GM23338 (cell line): ENCODE results near the gene PIK3R3. TPM values are rescaled to one million over a fixed set of nuclear protein-coding genes. Genes with fewer than 3 reads are reported as not detected.
A peak's percentile ranks its signal among the peaks of the same experiment; 100 is the strongest.

Experiments
- ATAC-seq: fragments of 200-7000 bp; cut with Tn5 transposase; 3 replicates; pipeline ENCODE4 v1.9.1; 2020
- DNase-seq: peaks from one replicate; pipeline ENCODE4 v3.0.0-alpha.2; 2015; ENCODE audit warnings: low spot score
- H2AFZ ChIP-seq: fragments of 200-600 bp; sonication (generic); 2 replicates; pipeline ENCODE4 v1.8.0; 2016; ENCODE audit warnings: antibody characterized with exemption, mild to moderate bottlenecking, moderate library complexity
- H3F3A ChIP-seq: fragments of 200-600 bp; sonication (generic); replicated peaks from 2 replicates; pipeline ENCODE4 v1.8.0; 2017; ENCODE audit warnings: antibody characterized with exemption, mixed run types, low read depth
- H3K27ac ChIP-seq: fragments of 200-600 bp; sonication (generic); 2 replicates; pipeline ENCODE4 v1.6.1; 2016; ENCODE audit warnings: low read depth
- H3K27me3 ChIP-seq: fragments of 200-600 bp; sonication (generic); 2 replicates; pipeline ENCODE4 v1.8.0; 2016; ENCODE audit warnings: mild to moderate bottlenecking, mixed run types, moderate library complexity; ENCODE audit not compliant: insufficient read depth
- H3K36me3 ChIP-seq: fragments of 200-600 bp; sonication (generic); 2 replicates; pipeline ENCODE4 v1.8.0; 2016; ENCODE audit warnings: mild to moderate bottlenecking; ENCODE audit not compliant: insufficient read depth
- H3K4me1 ChIP-seq: fragments of 200-600 bp; sonication (generic); 2 replicates; pipeline ENCODE4 v1.8.0; 2016; ENCODE audit warnings: mild to moderate bottlenecking, moderate library complexity; ENCODE audit not compliant: insufficient read depth
- H3K4me2 ChIP-seq: fragments of 200-600 bp; sonication (generic); 2 replicates; pipeline ENCODE4 v1.7.1; 2017; ENCODE audit warnings: mixed run types
- H3K4me3 ChIP-seq: fragments of 200-600 bp; sonication (generic); 2 replicates; pipeline ENCODE4 v1.6.1; 2016; ENCODE audit warnings: mixed run types
- H3K79me2 ChIP-seq: fragments of 200-600 bp; sonication (generic); replicated peaks from 2 replicates; pipeline ENCODE4 v1.8.0; 2017; ENCODE audit warnings: mild to moderate bottlenecking; ENCODE audit not compliant: insufficient read depth
- H3K9me2 ChIP-seq: fragments of 200-600 bp; sonication (generic); 2 replicates; pipeline ENCODE4 v1.8.0; 2017; ENCODE audit not compliant: insufficient read depth
- H4K20me1 ChIP-seq: fragments of 200-600 bp; sonication (generic); replicated peaks from 2 replicates; pipeline ENCODE4 v1.8.0; 2017; ENCODE audit warnings: mild to moderate bottlenecking; ENCODE audit not compliant: insufficient read depth
- H3K27ac Mint-ChIP-seq: 2 replicates; pipeline ENCODE4 v1.8.0; 2020; ENCODE audit warnings: inconsistent platforms, mild to moderate bottlenecking, moderate library complexity, mixed read lengths
- H3K27me3 Mint-ChIP-seq: 3 replicates; pipeline ENCODE4 v1.8.0; 2022; ENCODE audit warnings: low read depth, mild to moderate bottlenecking, moderate library complexity, mixed read lengths, inconsistent platforms; ENCODE audit not compliant: insufficient read depth, poor library complexity
- H3K36me3 Mint-ChIP-seq: 3 replicates; pipeline ENCODE4 v1.8.0; 2021; ENCODE audit warnings: low read depth, mild to moderate bottlenecking, inconsistent platforms, moderate library complexity, mixed read lengths
- H3K4me1 Mint-ChIP-seq: 3 replicates; pipeline ENCODE4 v1.8.0; 2020; ENCODE audit warnings: mild to moderate bottlenecking, inconsistent platforms, mixed read lengths
- H3K4me3 Mint-ChIP-seq: 3 replicates; pipeline ENCODE4 v1.8.0; 2021; ENCODE audit warnings: moderate library complexity, mild to moderate bottlenecking, inconsistent platforms, mixed read lengths
- H3K9me3 Mint-ChIP-seq: 3 replicates; pipeline ENCODE4 v1.8.0; 2020; ENCODE audit warnings: moderate library complexity, mild to moderate bottlenecking, inconsistent platforms, mixed read lengths
- CREB1 ChIP-seq: fragments of 250-450 bp; sonication (Bioruptor Pico); IDR thresholded peaks from 2 replicates; pipeline ENCODE4 v1.5.0; 2020; ENCODE audit warnings: low read depth, mild to moderate bottlenecking, moderate library complexity
- CTCF ChIP-seq, 2 experiments: fragments of 200-600 bp in 1 of 2; sonication (generic) in 1 of 2; conservative IDR thresholded peaks; 2 replicates each; pipeline versions ENCODE4 v1.5.1 to v1.6.1; 2016 to 2017; ENCODE audit warnings: antibody characterized with exemption in 2 of 2, low read depth in 2 of 2, mild to moderate bottlenecking in 2 of 2, moderate library complexity in 1 of 2
- EZH2 ChIP-seq: fragments of 200-600 bp; sonication (generic); IDR thresholded peaks from one replicate; pipeline ENCODE4 v1.8.0; 2017; ENCODE audit warnings: antibody characterized with exemption, mild to moderate bottlenecking, low read depth; ENCODE audit not compliant: unreplicated experiment
- EZH2phosphoT487 ChIP-seq: fragments of 200-600 bp; sonication (generic); IDR thresholded peaks from one replicate; pipeline ENCODE4 v1.8.1; 2018; ENCODE audit warnings: antibody characterized with exemption; ENCODE audit not compliant: unreplicated experiment
- JUNB ChIP-seq: IDR thresholded peaks from one replicate; pipeline ENCODE4 v1.6.1; 2016; ENCODE audit warnings: antibody characterized with exemption; ENCODE audit not compliant: unreplicated experiment
- NANOG ChIP-seq: IDR thresholded peaks from 2 replicates; pipeline ENCODE4 v1.6.1; 2016; ENCODE audit warnings: antibody characterized with exemption, borderline replicate concordance
- POLR2AphosphoS5 ChIP-seq: IDR thresholded peaks from 2 replicates; pipeline ENCODE4 v1.6.1; 2016; ENCODE audit warnings: antibody characterized with exemption, low read depth
- STAT1 ChIP-seq: IDR thresholded peaks from one replicate; pipeline ENCODE4 v1.6.1; 2016; ENCODE audit warnings: antibody characterized with exemption; ENCODE audit not compliant: unreplicated experiment
- ZNF114 ChIP-seq: fragments of 250-450 bp; sonication (Bioruptor Pico); IDR thresholded peaks from 2 replicates; pipeline ENCODE4 v1.5.0; 2020; ENCODE audit warnings: mild to moderate bottlenecking, moderate library complexity
- ZNF331 ChIP-seq: fragments of 250-450 bp; sonication (Bioruptor Pico); IDR thresholded peaks from 2 replicates; pipeline ENCODE4 v1.5.0; 2020; ENCODE audit warnings: low read depth, mild to moderate bottlenecking, moderate library complexity
- polyA plus RNA-seq: library from polyadenylated mRNA; unstranded; fragments of >200 nt; fragmentation: Nextera tagmentation; extraction: Ambion mirVana; gene quantifications from 2 replicates; pipeline ENCODE4 v1.2.1, GENCODE V29; 2016
- total RNA-seq: library from RNA; depleted of rRNA; stranded (reverse); fragments of >200 nt; shearing (Covaris generic); gene quantifications from 2 replicates; pipeline ENCODE4 v1.2.3, GENCODE V29; 2014
- TF ChIP-seq, protein P1 (sequence below): IDR thresholded peaks from 2 replicates; pipeline ENCODE4 v1.6.1; 2016; ENCODE audit warnings: antibody characterized with exemption
- TF ChIP-seq, protein P2 (sequence below): fragments of 250-450 bp; sonication (Bioruptor Pico); IDR thresholded peaks from 2 replicates; pipeline ENCODE4 v1.5.0; 2020; ENCODE audit warnings: mild to moderate bottlenecking, moderate library complexity
- TF ChIP-seq, protein P3 (sequence below): IDR thresholded peaks from one replicate; pipeline ENCODE4 v1.6.1; 2018; ENCODE audit warnings: antibody characterized with exemption; ENCODE audit not compliant: unreplicated experiment

Gene PIK3R3
- total and polyA plus RNA-seq, 2 experiments from 2014 or later, result 7.5 to 8.6 TPM

GRCh38 chr1:46157916-46158311 lies 25.5 kb upstream of the PIK3R3 start:
- H3K27me3 ChIP-seq, result no peaks in the 10 kb centered on the region
- H2AFZ ChIP-seq, result 0 out of 2 replicates have a peak overlapping the region, but pooled peaks have one; percentile 66
- H3K4me3 Mint-ChIP-seq, result no peak overlapping the region
- H3K27ac ChIP-seq, result no peak overlapping the region
- no peaks in the 10 kb centered on the region; the same call in 2 of the 3 replicates for H3K4me1 Mint-ChIP-seq
- no peaks in the 10 kb centered on the region for H3K9me2 ChIP-seq
- ATAC-seq, result no peak
- no peaks in the 10 kb centered on the region for H3K9me3 Mint-ChIP-seq
- H3K4me2 ChIP-seq, result no peak overlapping the region
- no peaks in the 10 kb centered on the region for H3F3A ChIP-seq
- DNase-seq, result no peak
- H3K27ac Mint-ChIP-seq, result no peak overlapping the region
- H3K79me2 ChIP-seq, result no peaks in the 10 kb centered on the region
- no peaks in the 10 kb centered on the region for H3K4me1 ChIP-seq
- H3K27me3 Mint-ChIP-seq, result peaks cover 2% of the 10 kb centered on the region
- H3K36me3 Mint-ChIP-seq, result no peaks in the 10 kb centered on the region
- no peak overlapping the region for H3K4me3 ChIP-seq
- H3K36me3 ChIP-seq, result no peaks in the 10 kb centered on the region
- H4K20me1 ChIP-seq, result no peaks in the 10 kb centered on the region
- no peak for TF ChIP-seq ZNF114 (CRISPR knock-in tag)
- no peak for TF ChIP-seq CREB1 (CRISPR knock-in tag)
- no peak for TF ChIP-seq EZH2phosphoT487
- no peak for TF ChIP-seq JUNB
- no peak for TF ChIP-seq EZH2
- no peak for TF ChIP-seq NANOG
- TF ChIP-seq, protein P1, sequence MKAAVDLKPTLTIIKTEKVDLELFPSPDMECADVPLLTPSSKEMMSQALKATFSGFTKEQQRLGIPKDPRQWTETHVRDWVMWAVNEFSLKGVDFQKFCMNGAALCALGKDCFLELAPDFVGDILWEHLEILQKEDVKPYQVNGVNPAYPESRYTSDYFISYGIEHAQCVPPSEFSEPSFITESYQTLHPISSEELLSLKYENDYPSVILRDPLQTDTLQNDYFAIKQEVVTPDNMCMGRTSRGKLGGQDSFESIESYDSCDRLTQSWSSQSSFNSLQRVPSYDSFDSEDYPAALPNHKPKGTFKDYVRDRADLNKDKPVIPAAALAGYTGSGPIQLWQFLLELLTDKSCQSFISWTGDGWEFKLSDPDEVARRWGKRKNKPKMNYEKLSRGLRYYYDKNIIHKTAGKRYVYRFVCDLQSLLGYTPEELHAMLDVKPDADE, result no peak
- TF ChIP-seq, protein P2, sequence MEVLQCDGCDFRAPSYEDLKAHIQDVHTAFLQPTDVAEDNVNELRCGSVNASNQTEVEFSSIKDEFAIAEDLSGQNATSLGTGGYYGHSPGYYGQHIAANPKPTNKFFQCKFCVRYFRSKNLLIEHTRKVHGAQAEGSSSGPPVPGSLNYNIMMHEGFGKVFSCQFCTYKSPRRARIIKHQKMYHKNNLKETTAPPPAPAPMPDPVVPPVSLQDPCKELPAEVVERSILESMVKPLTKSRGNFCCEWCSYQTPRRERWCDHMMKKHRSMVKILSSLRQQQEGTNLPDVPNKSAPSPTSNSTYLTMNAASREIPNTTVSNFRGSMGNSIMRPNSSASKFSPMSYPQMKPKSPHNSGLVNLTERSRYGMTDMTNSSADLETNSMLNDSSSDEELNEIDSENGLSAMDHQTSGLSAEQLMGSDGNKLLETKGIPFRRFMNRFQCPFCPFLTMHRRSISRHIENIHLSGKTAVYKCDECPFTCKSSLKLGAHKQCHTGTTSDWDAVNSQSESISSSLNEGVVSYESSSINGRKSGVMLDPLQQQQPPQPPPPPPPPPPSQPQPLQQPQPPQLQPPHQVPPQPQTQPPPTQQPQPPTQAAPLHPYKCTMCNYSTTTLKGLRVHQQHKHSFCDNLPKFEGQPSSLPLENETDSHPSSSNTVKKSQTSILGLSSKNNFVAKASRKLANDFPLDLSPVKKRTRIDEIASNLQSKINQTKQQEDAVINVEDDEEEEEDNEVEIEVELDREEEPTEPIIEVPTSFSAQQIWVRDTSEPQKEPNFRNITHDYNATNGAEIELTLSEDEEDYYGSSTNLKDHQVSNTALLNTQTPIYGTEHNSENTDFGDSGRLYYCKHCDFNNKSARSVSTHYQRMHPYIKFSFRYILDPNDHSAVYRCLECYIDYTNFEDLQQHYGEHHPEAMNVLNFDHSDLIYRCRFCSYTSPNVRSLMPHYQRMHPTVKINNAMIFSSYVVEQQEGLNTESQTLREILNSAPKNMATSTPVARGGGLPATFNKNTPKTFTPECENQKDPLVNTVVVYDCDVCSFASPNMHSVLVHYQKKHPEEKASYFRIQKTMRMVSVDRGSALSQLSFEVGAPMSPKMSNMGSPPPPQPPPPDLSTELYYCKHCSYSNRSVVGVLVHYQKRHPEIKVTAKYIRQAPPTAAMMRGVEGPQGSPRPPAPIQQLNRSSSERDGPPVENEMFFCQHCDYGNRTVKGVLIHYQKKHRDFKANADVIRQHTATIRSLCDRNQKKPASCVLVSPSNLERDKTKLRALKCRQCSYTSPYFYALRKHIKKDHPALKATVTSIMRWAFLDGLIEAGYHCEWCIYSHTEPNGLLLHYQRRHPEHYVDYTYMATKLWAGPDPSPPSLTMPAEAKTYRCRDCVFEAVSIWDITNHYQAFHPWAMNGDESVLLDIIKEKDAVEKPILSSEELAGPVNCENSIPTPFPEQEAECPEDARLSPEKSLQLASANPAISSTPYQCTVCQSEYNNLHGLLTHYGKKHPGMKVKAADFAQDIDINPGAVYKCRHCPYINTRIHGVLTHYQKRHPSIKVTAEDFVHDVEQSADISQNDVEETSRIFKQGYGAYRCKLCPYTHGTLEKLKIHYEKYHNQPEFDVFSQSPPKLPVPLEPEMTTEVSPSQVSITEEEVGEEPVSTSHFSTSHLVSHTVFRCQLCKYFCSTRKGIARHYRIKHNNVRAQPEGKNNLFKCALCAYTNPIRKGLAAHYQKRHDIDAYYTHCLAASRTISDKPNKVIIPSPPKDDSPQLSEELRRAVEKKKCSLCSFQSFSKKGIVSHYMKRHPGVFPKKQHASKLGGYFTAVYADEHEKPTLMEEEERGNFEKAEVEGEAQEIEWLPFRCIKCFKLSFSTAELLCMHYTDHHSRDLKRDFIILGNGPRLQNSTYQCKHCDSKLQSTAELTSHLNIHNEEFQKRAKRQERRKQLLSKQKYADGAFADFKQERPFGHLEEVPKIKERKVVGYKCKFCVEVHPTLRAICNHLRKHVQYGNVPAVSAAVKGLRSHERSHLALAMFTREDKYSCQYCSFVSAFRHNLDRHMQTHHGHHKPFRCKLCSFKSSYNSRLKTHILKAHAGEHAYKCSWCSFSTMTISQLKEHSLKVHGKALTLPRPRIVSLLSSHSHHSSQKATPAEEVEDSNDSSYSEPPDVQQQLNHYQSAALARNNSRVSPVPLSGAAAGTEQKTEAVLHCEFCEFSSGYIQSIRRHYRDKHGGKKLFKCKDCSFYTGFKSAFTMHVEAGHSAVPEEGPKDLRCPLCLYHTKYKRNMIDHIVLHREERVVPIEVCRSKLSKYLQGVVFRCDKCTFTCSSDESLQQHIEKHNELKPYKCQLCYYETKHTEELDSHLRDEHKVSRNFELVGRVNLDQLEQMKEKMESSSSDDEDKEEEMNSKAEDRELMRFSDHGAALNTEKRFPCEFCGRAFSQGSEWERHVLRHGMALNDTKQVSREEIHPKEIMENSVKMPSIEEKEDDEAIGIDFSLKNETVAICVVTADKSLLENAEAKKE (CRISPR knock-in tag), result no peak
- no peak for TF ChIP-seq POLR2AphosphoS5
- TF ChIP-seq, protein P3, sequence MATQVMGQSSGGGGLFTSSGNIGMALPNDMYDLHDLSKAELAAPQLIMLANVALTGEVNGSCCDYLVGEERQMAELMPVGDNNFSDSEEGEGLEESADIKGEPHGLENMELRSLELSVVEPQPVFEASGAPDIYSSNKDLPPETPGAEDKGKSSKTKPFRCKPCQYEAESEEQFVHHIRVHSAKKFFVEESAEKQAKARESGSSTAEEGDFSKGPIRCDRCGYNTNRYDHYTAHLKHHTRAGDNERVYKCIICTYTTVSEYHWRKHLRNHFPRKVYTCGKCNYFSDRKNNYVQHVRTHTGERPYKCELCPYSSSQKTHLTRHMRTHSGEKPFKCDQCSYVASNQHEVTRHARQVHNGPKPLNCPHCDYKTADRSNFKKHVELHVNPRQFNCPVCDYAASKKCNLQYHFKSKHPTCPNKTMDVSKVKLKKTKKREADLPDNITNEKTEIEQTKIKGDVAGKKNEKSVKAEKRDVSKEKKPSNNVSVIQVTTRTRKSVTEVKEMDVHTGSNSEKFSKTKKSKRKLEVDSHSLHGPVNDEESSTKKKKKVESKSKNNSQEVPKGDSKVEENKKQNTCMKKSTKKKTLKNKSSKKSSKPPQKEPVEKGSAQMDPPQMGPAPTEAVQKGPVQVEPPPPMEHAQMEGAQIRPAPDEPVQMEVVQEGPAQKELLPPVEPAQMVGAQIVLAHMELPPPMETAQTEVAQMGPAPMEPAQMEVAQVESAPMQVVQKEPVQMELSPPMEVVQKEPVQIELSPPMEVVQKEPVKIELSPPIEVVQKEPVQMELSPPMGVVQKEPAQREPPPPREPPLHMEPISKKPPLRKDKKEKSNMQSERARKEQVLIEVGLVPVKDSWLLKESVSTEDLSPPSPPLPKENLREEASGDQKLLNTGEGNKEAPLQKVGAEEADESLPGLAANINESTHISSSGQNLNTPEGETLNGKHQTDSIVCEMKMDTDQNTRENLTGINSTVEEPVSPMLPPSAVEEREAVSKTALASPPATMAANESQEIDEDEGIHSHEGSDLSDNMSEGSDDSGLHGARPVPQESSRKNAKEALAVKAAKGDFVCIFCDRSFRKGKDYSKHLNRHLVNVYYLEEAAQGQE, result no peak
- TF ChIP-seq ZNF331 (CRISPR knock-in tag), result no peak
- no peak for TF ChIP-seq STAT1
- TF ChIP-seq CTCF (conservative IDR thresholded peaks at IDR 0.05; ENCODE audit: low read depth in 2 of 2), result no peak
